GM15510 (cell line): Measurements from ENCODE around the gene GABPB2.

Experiments
- POLR2A ChIP-seq: IDR thresholded peaks from 3 replicates; pipeline ENCODE4 v1.6.1; 2011; ENCODE audit warnings: borderline replicate concordance; ENCODE audit not compliant: insufficient read length; ENCODE audit errors: extremely low read depth

GABPB2 gene

GRCh38 chr1:151070474-151071276 lies at the start of gene GABPB2:
TSS of gene GABPB2 (plus strand) at chr1:151070761. CDS start at chr1:151088190, 17,429 bp downstream.
- TF ChIP-seq POLR2A: peak; percentile 92

GRCh38 chr1:151024540-151025146 lies 45.9 kb upstream of the GABPB2 start:
- no peak for TF ChIP-seq POLR2A

GRCh38 chr1:151026460-151026859 lies 44.1 kb upstream of the GABPB2 start:
- no peak for TF ChIP-seq POLR2A

- no peak for TF ChIP-seq POLR2A
These were observed 38.4 kb upstream of the GABPB2 start for GRCh38 chr1:151032164-151032563.

- no peak for TF ChIP-seq POLR2A
These were observed 35.4 kb upstream of the GABPB2 start for GRCh38 chr1:151035167-151035566.

- TF ChIP-seq POLR2A: no peak
These were observed 34.2 kb upstream of the GABPB2 start, which contains the start of gene BNIPL for GRCh38 chr1:151036356-151036755. TSS of gene BNIPL (plus strand) at chr1:151036586. CDS start at chr1:151036726, 140 bp downstream.

GRCh38 chr1:151037032-151037431 lies 33.5 kb upstream of the GABPB2 start:
- no peak for TF ChIP-seq POLR2A

- TF ChIP-seq POLR2A: no peak
These were observed 31.0 kb upstream of the GABPB2 start for GRCh38 chr1:151039521-151039920.

GRCh38 chr1:151043163-151043562 lies 27.4 kb upstream of the GABPB2 start:
- no peak for TF ChIP-seq POLR2A

- TF ChIP-seq POLR2A: peak; percentile 59
These were observed 23.0 kb upstream of the GABPB2 start, which contains the start of gene C1orf56 for GRCh38 chr1:151047591-151047924. TSS of gene C1orf56 (plus strand) at chr1:151047751. CDS start at chr1:151047848, 97 bp downstream.

- no peak for TF ChIP-seq POLR2A
These were observed 22.5 kb upstream of the GABPB2 start for GRCh38 chr1:151047925-151048644.

GRCh38 chr1:151048645-151049032 lies 21.9 kb upstream of the GABPB2 start:
- no peak for TF ChIP-seq POLR2A

GRCh38 chr1:151049458-151049857 lies 21.1 kb upstream of the GABPB2 start:
- TF ChIP-seq POLR2A: no peak

- TF ChIP-seq POLR2A: no peak
These were observed 20.4 kb upstream of the GABPB2 start for GRCh38 chr1:151050051-151050688.
